Activated B cell treated with CpG ODN at 0.5 μM for 24 hours (primary cell): ENCODE results near the gene ZKSCAN3. TPM values are rescaled to one million over a fixed set of nuclear protein-coding genes. Genes with fewer than 3 reads are reported as not detected.
A peak's percentile ranks its signal among the peaks of the same experiment; 100 is the strongest.

Experiments used
- ATAC-seq: fragments of 200-7000 bp; cut with Tn5 transposase; one replicate; pipeline ENCODE4 v1.10.0; 2021; ENCODE audit warnings: low read depth, mild to moderate bottlenecking, moderate library complexity
- CTCF ChIA-PET: fragments of 350-600 bp; sonication (Branson Sonifier 250); formaldehyde crosslinking; loops from one replicate; lab custom pipeline; 2021; ENCODE audit warnings: antibody characterized with exemption; lab: Charles Lee
- POLR2A ChIA-PET: fragments of 350-600 bp; sonication (Branson Sonifier 250); formaldehyde crosslinking; loops from one replicate; lab custom pipeline; 2021; ENCODE audit warnings: antibody characterized with exemption; lab: Charles Lee
- DNase-seq: peaks from one replicate; pipeline ENCODE4 v3.0.0; 2022
- H3K27ac Mint-ChIP-seq: one replicate; pipeline ENCODE4 v1.8.0; 2020; ENCODE audit warnings: mixed read lengths
- H3K27me3 Mint-ChIP-seq: one replicate; pipeline ENCODE4 v1.8.0; 2021; ENCODE audit warnings: mixed read lengths
- H3K36me3 Mint-ChIP-seq: one replicate; pipeline ENCODE4 v1.8.0; 2021; ENCODE audit warnings: low read depth, mixed read lengths
- H3K4me1 Mint-ChIP-seq: one replicate; pipeline ENCODE4 v1.8.0; 2021; ENCODE audit warnings: mixed read lengths
- H3K4me3 Mint-ChIP-seq: one replicate; pipeline ENCODE4 v1.8.0; 2020; ENCODE audit warnings: mild to moderate bottlenecking, mixed read lengths
- H3K9me3 Mint-ChIP-seq: one replicate; pipeline ENCODE4 v1.8.0; 2020; ENCODE audit warnings: mixed read lengths
- intact Hi-C: fragments of 100-400 bp; cut with micrococcal nuclease; formaldehyde crosslinking; loops from one replicate; pipeline ENCODE4 v1.15.1; 2024
- total RNA-seq: library from RNA; stranded (reverse); gene quantifications from 2 replicates; pipeline ENCODE4 v1.2.3, GENCODE V29; 2022
- TF ChIP-seq, protein P1 (sequence below): fragments of 200-600 bp; IDR thresholded peaks from one replicate; pipeline ENCODE4 v1.8.0; 2022; ENCODE audit warnings: antibody characterized with exemption, mild to moderate bottlenecking

The ZKSCAN3 gene
- total RNA-seq, 1 donor from 2014 or later: 6.3 TPM

DNA sequence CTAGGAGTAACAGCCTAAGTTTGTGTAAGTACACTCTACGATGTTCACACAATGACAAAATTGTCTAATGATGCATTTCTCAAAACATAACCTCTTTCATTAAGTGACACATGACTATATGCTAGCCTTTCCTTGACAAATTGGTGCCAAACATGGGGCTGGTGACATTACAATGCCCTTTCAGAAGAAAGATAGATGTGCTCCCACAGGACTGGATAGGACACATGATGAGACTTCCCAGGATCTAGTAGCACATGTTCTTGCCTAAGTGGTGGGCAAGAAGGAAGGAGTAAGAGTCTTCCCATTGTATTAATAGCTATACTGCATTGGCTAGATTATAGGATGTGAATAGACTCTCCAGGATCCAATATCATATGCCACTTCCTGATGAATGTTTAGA lies 21.5 kb downstream of the ZKSCAN3 start:
- TF ChIP-seq, protein P1, sequence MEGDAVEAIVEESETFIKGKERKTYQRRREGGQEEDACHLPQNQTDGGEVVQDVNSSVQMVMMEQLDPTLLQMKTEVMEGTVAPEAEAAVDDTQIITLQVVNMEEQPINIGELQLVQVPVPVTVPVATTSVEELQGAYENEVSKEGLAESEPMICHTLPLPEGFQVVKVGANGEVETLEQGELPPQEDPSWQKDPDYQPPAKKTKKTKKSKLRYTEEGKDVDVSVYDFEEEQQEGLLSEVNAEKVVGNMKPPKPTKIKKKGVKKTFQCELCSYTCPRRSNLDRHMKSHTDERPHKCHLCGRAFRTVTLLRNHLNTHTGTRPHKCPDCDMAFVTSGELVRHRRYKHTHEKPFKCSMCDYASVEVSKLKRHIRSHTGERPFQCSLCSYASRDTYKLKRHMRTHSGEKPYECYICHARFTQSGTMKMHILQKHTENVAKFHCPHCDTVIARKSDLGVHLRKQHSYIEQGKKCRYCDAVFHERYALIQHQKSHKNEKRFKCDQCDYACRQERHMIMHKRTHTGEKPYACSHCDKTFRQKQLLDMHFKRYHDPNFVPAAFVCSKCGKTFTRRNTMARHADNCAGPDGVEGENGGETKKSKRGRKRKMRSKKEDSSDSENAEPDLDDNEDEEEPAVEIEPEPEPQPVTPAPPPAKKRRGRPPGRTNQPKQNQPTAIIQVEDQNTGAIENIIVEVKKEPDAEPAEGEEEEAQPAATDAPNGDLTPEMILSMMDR: no peak
- no peaks in the 10 kb centered on the region for H3K9me3 Mint-ChIP-seq
- H3K36me3 Mint-ChIP-seq: peaks cover 18% of the 10 kb centered on the region
- H3K27ac Mint-ChIP-seq: peak overlapping the region; percentile 84
- no peak for ATAC-seq
- ChIA-PET POLR2A (interaction anchor here (1.4 to 2.9 kb wide), 2 partner anchors 12 to 230 kb away, joined by 4 to 12 read pairs; partner anchors contain the start of gene ZKSCAN8), CTCF (interaction anchor here (1.2 kb wide), 1 partner anchor 13 kb away, joined by 5 read pairs; no protein-coding TSS in a partner anchor)
- DNase-seq: no peak
- H3K4me3 Mint-ChIP-seq: no peak overlapping the region
- H3K27me3 Mint-ChIP-seq: no peaks in the 10 kb centered on the region
- intact Hi-C loops: no loop called here
- H3K4me1 Mint-ChIP-seq: peaks cover 24% of the 10 kb centered on the region

DNA sequence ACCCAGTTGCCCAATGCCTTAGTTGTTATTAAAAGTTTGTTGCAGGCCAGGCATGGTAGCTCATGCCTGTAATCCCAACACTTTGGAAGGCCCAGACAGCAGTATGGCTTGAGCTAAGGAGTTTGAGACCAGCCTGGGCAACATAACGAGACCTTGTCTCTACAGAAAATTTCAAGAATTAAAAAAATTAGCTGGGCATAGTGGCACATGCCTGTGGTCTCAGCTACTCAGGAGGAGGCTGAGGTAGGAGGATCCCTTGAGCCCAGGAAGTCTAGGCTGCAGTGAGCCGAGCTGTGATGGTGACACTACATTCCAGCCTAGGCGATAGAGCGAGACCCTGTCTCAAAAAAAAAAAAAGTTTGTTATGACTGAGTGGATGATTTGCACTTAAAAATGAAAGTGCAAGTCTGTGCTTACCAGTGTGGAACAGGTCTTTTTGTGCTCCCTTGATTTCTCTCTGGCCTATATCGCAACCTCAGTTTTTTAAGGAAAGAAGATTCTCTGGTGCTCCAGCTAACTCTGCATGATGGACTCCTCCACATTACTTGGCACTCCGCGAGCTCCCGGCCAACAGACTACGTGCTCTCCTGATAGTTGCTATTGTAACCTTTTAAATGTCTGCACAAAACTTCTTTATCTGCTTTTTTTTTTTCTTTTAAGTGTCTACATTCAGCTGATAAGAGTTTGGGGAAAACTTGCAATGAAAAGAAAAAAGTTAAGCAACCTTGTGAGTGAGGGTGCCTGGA lies 22.1 kb downstream of the ZKSCAN3 start:
- POLR2A ChIA-PET: interaction anchor here (0.6 to 2.9 kb wide), 3 partner anchors 12 to 230 kb away, joined by 4 to 12 read pairs (median 6); partner anchors contain the start of gene ZKSCAN8
- CTCF ChIA-PET: interaction anchor here (0.9 to 1.2 kb wide), 2 partner anchors 13 to 16 kb away, joined by 3 to 5 read pairs; no protein-coding TSS in a partner anchor
- Mint-ChIP-seq H3K4me3 (peak overlapping the region; percentile 41), H3K27me3 (no peaks in the 10 kb centered on the region), H3K9me3 (no peaks in the 10 kb centered on the region), H3K27ac (peak overlapping the region; percentile 84), H3K36me3 (peaks cover 14% of the 10 kb centered on the region), H3K4me1 (peaks cover 24% of the 10 kb centered on the region)
- no peak for DNase-seq
- ATAC-seq: peak; percentile 85
- TF ChIP-seq, protein P1: no peak
- intact Hi-C loops: loop anchor here (1.0 kb wide), 1 partner anchor 11 kb away; no protein-coding TSS in a partner anchor

DNA sequence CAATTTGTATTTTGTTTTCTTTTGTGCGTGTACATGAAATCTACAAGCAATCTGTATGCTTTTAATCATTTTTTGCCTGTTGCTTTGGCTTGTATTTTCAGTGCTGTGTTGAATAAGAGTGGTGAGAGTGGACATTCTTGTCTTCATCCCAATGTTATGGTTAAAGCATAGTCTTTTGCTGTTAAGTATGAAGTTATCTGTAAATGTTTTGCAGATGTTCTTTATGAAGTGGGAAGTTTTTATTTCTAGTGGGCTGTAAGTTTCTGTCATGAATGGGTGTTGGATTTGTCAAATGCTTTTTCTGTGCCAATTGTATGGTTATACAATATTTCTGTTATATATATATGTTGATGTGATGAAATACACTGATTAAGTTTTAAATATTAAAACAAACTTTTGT lies 24.2 kb downstream of the ZKSCAN3 start:
- TF ChIP-seq, protein P1: no peak
- ChIA-PET CTCF (no interaction called here), POLR2A (no interaction called here)
- DNase-seq: no peak
- Mint-ChIP-seq H3K9me3 (peaks cover 3% of the 10 kb centered on the region), H3K27ac (no peak overlapping the region), H3K27me3 (no peaks in the 10 kb centered on the region), H3K4me1 (peaks cover 13% of the 10 kb centered on the region), H3K36me3 (peaks cover 19% of the 10 kb centered on the region), H3K4me3 (no peak overlapping the region)
- ATAC-seq: no peak
- intact Hi-C loops: no loop called here

DNA sequence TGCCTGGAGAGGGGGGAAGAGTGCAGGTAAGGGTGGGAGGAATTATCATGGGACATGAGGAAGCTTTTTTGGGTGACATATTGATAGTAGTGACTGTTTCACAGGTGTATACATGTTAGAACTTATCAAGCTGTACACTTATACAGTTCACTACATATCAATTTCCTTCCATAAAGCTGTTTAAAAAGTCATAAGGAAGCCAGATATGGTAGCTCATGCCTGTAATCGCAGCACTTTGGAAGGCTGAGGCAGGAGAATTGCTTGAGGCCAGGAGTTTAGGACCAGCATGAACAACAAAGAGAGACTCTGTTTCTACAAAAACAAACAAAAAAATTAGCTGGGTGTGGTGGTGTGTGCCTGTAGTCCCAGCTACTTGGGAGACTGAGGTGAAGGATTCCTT lies 28.1 kb downstream of the ZKSCAN3 start:
- Mint-ChIP-seq H3K4me3 (no peak overlapping the region), H3K36me3 (peaks cover 45% of the 10 kb centered on the region), H3K9me3 (peaks cover 3% of the 10 kb centered on the region), H3K27me3 (no peaks in the 10 kb centered on the region), H3K4me1 (peaks cover 8% of the 10 kb centered on the region), H3K27ac (no peak overlapping the region)
- TF ChIP-seq, protein P1: no peak
- intact Hi-C loops: no loop called here
- ChIA-PET POLR2A (no interaction called here), CTCF (interaction anchor here (1.0 kb wide), 1 partner anchor 22 kb away, joined by 3 read pairs; no protein-coding TSS in a partner anchor)
- ATAC-seq (no peak), DNase-seq (no peak)

DNA sequence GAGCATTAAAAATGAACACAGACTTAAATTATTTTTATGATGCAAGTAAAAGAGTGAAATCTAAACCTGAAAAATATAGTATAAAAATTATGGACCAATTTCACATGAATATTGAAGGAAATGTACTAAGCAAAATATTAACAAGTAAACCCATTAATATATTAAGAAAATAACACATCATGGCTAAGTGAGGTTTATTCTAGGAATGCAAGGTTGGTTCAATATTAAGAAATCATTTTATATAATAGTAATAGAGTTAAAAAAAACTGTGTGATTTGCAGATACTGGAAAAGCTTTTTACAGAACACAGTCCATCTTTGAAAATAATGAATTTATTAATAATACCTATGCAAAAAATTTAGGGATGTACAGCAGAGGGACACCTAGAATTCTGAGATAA lies 28.9 kb downstream of the ZKSCAN3 start:
- H3K4me1 Mint-ChIP-seq: peaks cover 16% of the 10 kb centered on the region
- H3K36me3 Mint-ChIP-seq: peaks cover 49% of the 10 kb centered on the region
- ChIA-PET POLR2A (no interaction called here), CTCF (no interaction called here)
- peaks cover 3% of the 10 kb centered on the region for H3K9me3 Mint-ChIP-seq
- DNase-seq (no peak), ATAC-seq (no peak)
- TF ChIP-seq, protein P1: no peak
- H3K27me3 Mint-ChIP-seq: no peaks in the 10 kb centered on the region
- H3K27ac Mint-ChIP-seq: no peak overlapping the region
- intact Hi-C loops: no loop called here
- no peak overlapping the region for H3K4me3 Mint-ChIP-seq
